GM19463 (cell line): ENCODE measurements around the gene KTN1.

ENCODE experiments used
- ATAC-seq: cut with Tn5 transposase; IDR thresholded peaks from one replicate; pipeline ENCODE4 v1.9.1; 2021; ENCODE audit warnings: mild to moderate bottlenecking, moderate library complexity; ENCODE audit not compliant: unreplicated experiment

Gene KTN1

GRCh38 chr14:55574988-55575387, 5.0 kb upstream of the KTN1 start:
- no peak for ATAC-seq

GRCh38 chr14:55577229-55577628, 2.8 kb upstream of the KTN1 start:
- ATAC-seq, result no peak

GRCh38 chr14:55578511-55578910, 1.5 kb upstream of the KTN1 start:
- ATAC-seq, result no peak

- peak; percentile 42 for ATAC-seq
Observed at GRCh38 chr14:55580470-55581341, 699 bp downstream of the KTN1 start.

GRCh38 chr14:55581342-55581771, 1.4 kb downstream of the KTN1 start:
- ATAC-seq, result no peak

- ATAC-seq, result no peak
Observed at GRCh38 chr14:55582746-55583145, 2.7 kb downstream of the KTN1 start.

- ATAC-seq, result no peak
Observed at GRCh38 chr14:55583942-55584468, 4.0 kb downstream of the KTN1 start.

- ATAC-seq, result no peak
Observed at GRCh38 chr14:55585854-55586253, 5.8 kb downstream of the KTN1 start.

- no peak for ATAC-seq
Observed at GRCh38 chr14:55586411-55586810, 6.4 kb downstream of the KTN1 start.

- ATAC-seq, result no peak
Observed at GRCh38 chr14:55587847-55588246, 7.8 kb downstream of the KTN1 start.

GRCh38 chr14:55588259-55588699, 8.3 kb downstream of the KTN1 start:
- ATAC-seq, result no peak

- ATAC-seq, result no peak
Observed at GRCh38 chr14:55589171-55589570, 9.2 kb downstream of the KTN1 start.

- ATAC-seq, result no peak
Observed at GRCh38 chr14:55592436-55592835, 12.4 kb downstream of the KTN1 start.

GRCh38 chr14:55593698-55594097, 13.7 kb downstream of the KTN1 start:
- no peak for ATAC-seq

GRCh38 chr14:55599250-55599879, 19.4 kb downstream of the KTN1 start:
- ATAC-seq, result no peak

GRCh38 chr14:55600784-55601561, 21.0 kb downstream of the KTN1 start:
- no peak for ATAC-seq

GRCh38 chr14:55603401-55603953, 23.5 kb downstream of the KTN1 start:
- no peak for ATAC-seq

- ATAC-seq, result no peak
Observed at GRCh38 chr14:55604488-55604887, 24.5 kb downstream of the KTN1 start.

- no peak for ATAC-seq
Observed at GRCh38 chr14:55604900-55605418, 25.0 kb downstream of the KTN1 start.

- ATAC-seq, result no peak
Observed at GRCh38 chr14:55605793-55606192, 25.8 kb downstream of the KTN1 start.

- ATAC-seq, result no peak
Observed at GRCh38 chr14:55607386-55607785, 27.4 kb downstream of the KTN1 start.
